H1 (cell line): Measurements from ENCODE around the gene AVPI1. TPM values are rescaled to one million over a fixed set of nuclear protein-coding genes. Genes with fewer than 3 reads are reported as not detected.

Source experiments
- CTCF ChIA-PET: fragments of 300-600 bp; sonication (Branson Sonifier 250); formaldehyde crosslinking; loops from one replicate; lab custom pipeline; 2021; ENCODE audit not compliant: partially characterized antibody; lab: Charles Lee
- POLR2A ChIA-PET: fragments of 300-600 bp; sonication (Branson Sonifier 250); formaldehyde crosslinking; loops from one replicate; lab custom pipeline; 2021; ENCODE audit warnings: inconsistent platforms; ENCODE audit not compliant: partially characterized antibody; lab: Charles Lee
- DNase-seq, 2 experiments: peaks; one replicate each; pipeline versions ENCODE4 v3.0.0 to v3.0.0-alpha.2; 2010 to 2022; ENCODE audit warnings: low spot score in 2 of 2, low read depth in 1 of 2, mixed read lengths in 1 of 2
- FAIRE-seq: peaks from 2 replicates; lab custom pipeline; 2011; peaks lifted over from hg19 to GRCh38; lab: Jason Lieb, UNC
- H2AFZ ChIP-seq: 2 replicates; pipeline ENCODE4 v1.8.1; 2012; ENCODE audit warnings: low read length, inconsistent platforms
- H2AK5ac ChIP-seq: 2 replicates; pipeline ENCODE4 v1.6.1; 2013; ENCODE audit warnings: low read depth, low read length
- H2BK120ac ChIP-seq: replicated peaks from 2 replicates; pipeline ENCODE3; 2013; ENCODE audit warnings: low read depth, low read length, inconsistent platforms
- H2BK12ac ChIP-seq: 2 replicates; pipeline ENCODE4 v1.6.1; 2013; ENCODE audit warnings: low read depth, low read length
- H2BK15ac ChIP-seq: 2 replicates; pipeline ENCODE4 v1.6.1; 2013; ENCODE audit warnings: low read length
- H2BK20ac ChIP-seq: 2 replicates; pipeline ENCODE4 v1.6.1; 2013; ENCODE audit warnings: low read length
- H2BK5ac ChIP-seq: 2 replicates; pipeline ENCODE4 v1.6.1; 2013; ENCODE audit warnings: low read depth, low read length
- H3K14ac ChIP-seq: 2 replicates; pipeline ENCODE4 v1.6.1; 2013; ENCODE audit warnings: inconsistent platforms; ENCODE audit not compliant: insufficient read length
- H3K18ac ChIP-seq: 2 replicates; pipeline ENCODE4 v1.6.1; 2013; ENCODE audit warnings: low read length; ENCODE audit errors: extremely low read depth
- H3K23ac ChIP-seq: 2 replicates; pipeline ENCODE4 v1.6.1; 2013; ENCODE audit warnings: inconsistent platforms; ENCODE audit not compliant: insufficient read length
- H3K23me2 ChIP-seq: 2 replicates; pipeline ENCODE4 v1.6.1; 2013; ENCODE audit warnings: low read depth, low read length
- H3K27ac ChIP-seq: 2 replicates; pipeline ENCODE4 v1.6.1; 2011; ENCODE audit warnings: low read depth, low read length, inconsistent platforms
- H3K27me3 ChIP-seq, 4 experiments: replicated peaks in 1 of 4; 1 replicate in 1 of 4; 2 replicates in 3 of 4; pipeline versions ENCODE4 v1.6.1 to v1.8.1; 2011 to 2013; ENCODE audit warnings: low read length in 3 of 4, mild to moderate bottlenecking in 3 of 4, inconsistent platforms in 2 of 4, mixed read lengths in 2 of 4, moderate library complexity in 1 of 4; ENCODE audit not compliant: control insufficient read depth in 3 of 4, insufficient read depth in 3 of 4; ENCODE audit errors: extremely low read depth in 1 of 4
- H3K36me3 ChIP-seq, 4 experiments: 2 replicates each; pipeline versions ENCODE4 v1.6.1 to v1.8.1; 2011 to 2013; ENCODE audit warnings: mild to moderate bottlenecking in 4 of 4, low read length in 3 of 4, moderate library complexity in 2 of 4, control low read depth in 1 of 4, inconsistent platforms in 1 of 4; ENCODE audit not compliant: insufficient read depth in 4 of 4, control insufficient read depth in 2 of 4
- H3K4ac ChIP-seq: replicated peaks from 2 replicates; pipeline ENCODE3; 2013; ENCODE audit warnings: low read length, low read depth, mixed read lengths, inconsistent platforms; ENCODE audit not compliant: insufficient read length
- H3K4me1 ChIP-seq, 4 experiments: replicated peaks in 1 of 4; 1 replicate in 1 of 4; 2 replicates in 3 of 4; pipeline versions ENCODE4 v1.6.1 to v1.8.1; 2011 to 2013; ENCODE audit warnings: low read length in 3 of 4, inconsistent platforms in 2 of 4, mixed read lengths in 1 of 4; ENCODE audit not compliant: insufficient read depth in 4 of 4, control insufficient read depth in 3 of 4
- H3K4me2 ChIP-seq, 2 experiments: 2 replicates each; pipeline versions ENCODE4 v1.6.1 to v1.8.1; 2011 to 2013; ENCODE audit warnings: low read depth in 2 of 2, low read length in 2 of 2, control low read depth in 1 of 2, inconsistent platforms in 1 of 2, mild to moderate bottlenecking in 1 of 2; ENCODE audit not compliant: insufficient read depth in 1 of 2
- H3K4me3 ChIP-seq, 4 experiments: fragments of 200-600, 300-600 bp in 1 of 4; sonication (generic), shearing (Covaris generic), sonication (Bioruptor Twin) in 1 of 4; 2 replicates each; pipeline versions ENCODE4 v1.5.1 to v1.8.1; 2011 to 2016; ENCODE audit warnings: low read length in 4 of 4, low read depth in 3 of 4, control low read depth in 2 of 4, inconsistent platforms in 2 of 4, mild to moderate bottlenecking in 2 of 4, mixed read lengths in 1 of 4, moderate library complexity in 1 of 4; ENCODE audit not compliant: insufficient read depth in 2 of 4; ENCODE audit errors: extremely low read depth in 1 of 4
- H3K56ac ChIP-seq: replicated peaks from 2 replicates; pipeline ENCODE3; 2013; ENCODE audit warnings: low read depth, mild to moderate bottlenecking, mixed read lengths, low read length, inconsistent platforms; ENCODE audit not compliant: insufficient read length
- H3K79me1 ChIP-seq: 2 replicates; pipeline ENCODE4 v1.6.1; 2013; ENCODE audit warnings: low read depth, low read length, control low read depth
- H3K79me2 ChIP-seq, 2 experiments: 2 replicates each; pipeline versions ENCODE4 v1.6.1 to v1.8.1; 2012 to 2013; ENCODE audit warnings: low read length in 2 of 2, mild to moderate bottlenecking in 2 of 2, inconsistent platforms in 1 of 2; ENCODE audit not compliant: insufficient read depth in 2 of 2, control insufficient read depth in 1 of 2
- H3K9ac ChIP-seq, 4 experiments: replicated peaks in 1 of 4; 1 replicate in 1 of 4; 2 replicates in 3 of 4; pipeline versions ENCODE4 v1.6.1 to v1.8.1; 2011 to 2013; ENCODE audit warnings: low read depth in 3 of 4, low read length in 3 of 4, control low read depth in 2 of 4, mild to moderate bottlenecking in 2 of 4, moderate library complexity in 2 of 4, inconsistent platforms in 1 of 4; ENCODE audit errors: extremely low read depth in 1 of 4
- H3K9me3 ChIP-seq, 2 experiments: 2 replicates each; pipeline versions ENCODE4 v1.6.1 to v1.8.1; 2012 to 2013; ENCODE audit warnings: mild to moderate bottlenecking in 2 of 2, moderate library complexity in 2 of 2, control low read depth in 1 of 2, inconsistent platforms in 1 of 2, low read depth in 1 of 2, low read length in 1 of 2, mixed read lengths in 1 of 2; ENCODE audit not compliant: insufficient read depth in 2 of 2
- H4K20me1 ChIP-seq, 2 experiments: replicated peaks in 1 of 2; 2 replicates each; pipeline versions ENCODE3 to v1.8.1; 2011 to 2013; ENCODE audit warnings: inconsistent platforms in 2 of 2, low read length in 2 of 2, mild to moderate bottlenecking in 1 of 2; ENCODE audit not compliant: insufficient read depth in 2 of 2, control insufficient read depth in 1 of 2
- H4K5ac ChIP-seq: 2 replicates; pipeline ENCODE4 v1.6.1; 2013; ENCODE audit warnings: low read length, low read depth, mixed read lengths, inconsistent platforms; ENCODE audit not compliant: insufficient read length
- H4K8ac ChIP-seq: 2 replicates; pipeline ENCODE4 v1.8.0; 2013; ENCODE audit warnings: mild to moderate bottlenecking, moderate library complexity, low read length, inconsistent platforms; ENCODE audit not compliant: insufficient read depth; ENCODE audit errors: extremely low read depth
- H4K91ac ChIP-seq: replicated peaks from 2 replicates; pipeline ENCODE3; 2013; ENCODE audit warnings: low read length, mixed read lengths, inconsistent platforms; ENCODE audit not compliant: insufficient read length
- TAF1 ChIP-seq: IDR thresholded peaks from 2 replicates; pipeline ENCODE4 v1.6.1; 2011; ENCODE audit warnings: mild to moderate bottlenecking, low read depth, low read length
- WGBS, 2 experiments: shearing (Covaris generic) in 1 of 2; methylation state at CpG; one replicate each; pipeline versions ENCODE4 v1.1.6 to v1.1.7; 2013 to 2015; ENCODE audit warnings: low lambda C conversion rate in 2 of 2, mixed read lengths in 2 of 2, inconsistent platforms in 1 of 2, low coverage in 1 of 2, missing lambda C conversion rate in 1 of 2; ENCODE audit not compliant: insufficient replicate concordance in 2 of 2, insufficient coverage in 1 of 2, insufficient read length in 1 of 2; ENCODE audit errors: extremely low coverage in 1 of 2, missing lambda C conversion rate in 1 of 2; 5-methylcytosine and 5-hydroxymethylcytosine counted together
- polyA plus RNA-seq, 7 experiments: library from polyadenylated mRNA; depleted of rRNA in 3 of 7; stranded (reverse) in 5 of 7; unstranded in 2 of 7; fragments of >200 nt in 5 of 7; fragments of 200-250 nt in 2 of 7; gene quantifications; 1 replicate in 5 of 7; 2 replicates in 1 of 7; 4 replicates in 1 of 7; pipeline versions ENCODE4 v1.2.1 to v1.2.3, GENCODE V29; 2011 to 2013; ENCODE audit warnings: missing spikeins in 2 of 7, mixed read lengths in 2 of 7
- total RNA-seq: library from RNA; stranded (reverse); fragmentation: NEBNext Ultra II Directional; extraction: Animal tissue kit (Norgen Biotek cat#: 25700); gene quantifications from 2 replicates; pipeline ENCODE4 v1.2.1, GENCODE V29; 2021
- TF ChIP-seq, protein P1 (sequence below), 3 experiments: IDR thresholded peaks; 1 replicate in 2 of 3; 2 replicates in 1 of 3; pipeline versions ENCODE4 v1.5.1 to v1.6.1; 2011; ENCODE audit warnings: low read length in 3 of 3, mild to moderate bottlenecking in 3 of 3, inconsistent platforms in 2 of 3, low read depth in 1 of 3, moderate library complexity in 1 of 3; ENCODE audit not compliant: insufficient read depth in 1 of 3; ENCODE audit errors: control extremely low read depth in 1 of 3

Gene AVPI1
- total and polyA plus RNA-seq, 2 of the 8 experiments (the other 6 are each of a cell fraction or from before 2014, with no cell fraction given): 9.0 to 13.5 TPM

DNA sequence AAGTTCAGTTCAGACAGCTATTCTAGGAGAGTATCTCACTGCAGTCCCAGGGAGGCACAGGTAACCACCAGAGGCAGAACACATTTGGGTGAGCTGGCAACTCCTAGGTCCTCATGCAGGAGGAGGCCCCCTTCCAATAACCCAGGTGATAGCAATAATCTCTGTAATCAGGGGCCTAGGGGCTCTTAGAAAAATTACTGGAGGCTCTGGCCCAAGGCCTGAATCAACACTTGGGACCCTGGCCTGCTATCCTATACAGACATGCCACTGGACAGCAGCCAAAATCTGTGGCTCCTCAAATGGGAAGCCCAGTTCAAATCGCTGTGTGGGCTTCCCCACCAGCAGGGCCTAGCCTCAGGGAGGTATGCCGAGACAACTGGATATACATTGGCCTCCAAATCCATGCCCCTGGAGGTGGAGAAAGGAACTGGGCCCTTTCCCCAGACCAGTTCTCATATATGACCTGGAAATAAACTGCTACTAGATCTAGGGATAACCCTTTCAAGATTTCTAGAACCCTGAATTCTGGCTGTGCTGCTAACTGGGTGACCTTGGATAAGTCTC, 1.6 kb downstream of the AVPI1 start:
- Histone ChIP-seq H2AFZ (no peak overlapping the region), H3K18ac (no peak overlapping the region), H4K91ac (no peak overlapping the region), H3K4ac (no peak overlapping the region), H2BK12ac (no peak overlapping the region), H3K27ac (no peak overlapping the region), H2BK5ac (no peak overlapping the region), H3K79me1 (no peaks in the 10 kb centered on the region), H3K27me3 (peaks cover 0 to 7% (median 0%) of the 10 kb centered on the region in 4 experiments; a peak in 2 of 7 replicates), H3K36me3 (0 out of 8 replicates have a peak, but pooled peaks cover 0 to 2% (median 0%) of the 10 kb centered on the region in 4 experiments), H3K4me3 (peak overlapping the region in 2 of 4 experiments; percentile 10 to 74; a peak in 4 of 8 replicates), H3K23me2 (peaks cover 7% of the 10 kb centered on the region; the same call in 1 of the 2 replicates), H2BK15ac (no peak overlapping the region), H3K56ac (no peak overlapping the region), H2BK120ac (no peak overlapping the region), H3K4me2 (peak overlapping the region in 1 of 2 experiments; percentile 84; a peak in 2 of 4 replicates), H2BK20ac (no peak overlapping the region), H3K14ac (no peak overlapping the region), H3K79me2 (peaks cover 0 to 11% of the 10 kb centered on the region in 2 experiments; a peak in 1 of 4 replicates), H2AK5ac (no peak overlapping the region), H3K9ac (no peak overlapping the region), H4K5ac (no peak overlapping the region), H3K23ac (no peak overlapping the region), H4K8ac (no peak overlapping the region), H3K9me3 (no peaks in the 10 kb centered on the region), H3K4me1 (peaks cover 0 to 16% (median 5%) of the 10 kb centered on the region in 4 experiments; a peak in 4 of 7 replicates), H4K20me1 (peaks cover 0 to 2% of the 10 kb centered on the region in 2 experiments)
- DNase-seq: no peak
- CTCF ChIA-PET: interaction anchor here (0.6 to 4.3 kb wide), 10 partner anchors 9 to 343 kb away, joined by 3 to 30 read pairs (median 8); partner anchors contain the start of genes MARVELD1 and ZFYVE27
- POLR2A ChIA-PET: interaction anchor here (0.6 to 5.3 kb wide), 4 partner anchors 9 to 133 kb away, joined by 3 to 42 read pairs (median 18); partner anchors contain the start of genes MARVELD1 and ZFYVE27
- TF ChIP-seq, protein P1, sequence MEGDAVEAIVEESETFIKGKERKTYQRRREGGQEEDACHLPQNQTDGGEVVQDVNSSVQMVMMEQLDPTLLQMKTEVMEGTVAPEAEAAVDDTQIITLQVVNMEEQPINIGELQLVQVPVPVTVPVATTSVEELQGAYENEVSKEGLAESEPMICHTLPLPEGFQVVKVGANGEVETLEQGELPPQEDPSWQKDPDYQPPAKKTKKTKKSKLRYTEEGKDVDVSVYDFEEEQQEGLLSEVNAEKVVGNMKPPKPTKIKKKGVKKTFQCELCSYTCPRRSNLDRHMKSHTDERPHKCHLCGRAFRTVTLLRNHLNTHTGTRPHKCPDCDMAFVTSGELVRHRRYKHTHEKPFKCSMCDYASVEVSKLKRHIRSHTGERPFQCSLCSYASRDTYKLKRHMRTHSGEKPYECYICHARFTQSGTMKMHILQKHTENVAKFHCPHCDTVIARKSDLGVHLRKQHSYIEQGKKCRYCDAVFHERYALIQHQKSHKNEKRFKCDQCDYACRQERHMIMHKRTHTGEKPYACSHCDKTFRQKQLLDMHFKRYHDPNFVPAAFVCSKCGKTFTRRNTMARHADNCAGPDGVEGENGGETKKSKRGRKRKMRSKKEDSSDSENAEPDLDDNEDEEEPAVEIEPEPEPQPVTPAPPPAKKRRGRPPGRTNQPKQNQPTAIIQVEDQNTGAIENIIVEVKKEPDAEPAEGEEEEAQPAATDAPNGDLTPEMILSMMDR (IDR thresholded peaks at IDR 0.05; ENCODE audit: control extremely low read depth in 1 of 3, insufficient read depth in 1 of 3, low read depth in 1 of 3, low read length in 3 of 3): peak; percentile 31 to 49 (median 38)
- TF ChIP-seq TAF1: no peak
- FAIRE-seq: no peak
- WGBS, 2 experiments: 85% methylated on average over 2 of the region's 2 CpGs; no CpG with 5 or more reads in 1 of the 2 experiments
